ENCODE results near the gene ETFDH.

ETFDH gene

DNA sequence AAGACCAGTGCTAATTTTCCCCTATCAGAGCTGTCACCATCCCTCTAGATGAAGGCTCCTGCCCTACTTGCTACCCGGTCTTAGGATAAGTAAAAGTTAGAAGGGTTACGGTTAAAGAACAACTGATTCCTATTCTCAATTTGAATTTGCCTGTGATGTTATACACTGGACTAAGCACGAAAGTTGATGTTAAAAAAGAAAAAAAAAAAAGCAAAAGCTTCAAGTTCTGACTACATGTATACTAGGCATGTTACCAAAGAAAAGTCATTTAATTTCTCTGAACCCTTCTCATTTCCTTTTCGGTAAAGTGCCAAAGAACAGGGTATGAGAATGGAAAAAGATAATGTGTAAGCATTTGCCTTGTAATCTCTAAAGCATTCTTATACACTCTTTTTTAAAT is 52.5 kb downstream of the ETFDH start:
- in situ Hi-C loops (cut with MboI; ENCODE audit: low pct_unique_long_range_greater_than_20kb, low sequenced_read_pairs, unreplicated experiment) = loop anchor here (25.0 kb wide), 2 partner anchors 463 to 713 kb away; no protein-coding TSS in a partner anchor
- DNase-seq (ENCODE audit: low spot score) = no peak
- TF ChIP-seq, protein P1, sequence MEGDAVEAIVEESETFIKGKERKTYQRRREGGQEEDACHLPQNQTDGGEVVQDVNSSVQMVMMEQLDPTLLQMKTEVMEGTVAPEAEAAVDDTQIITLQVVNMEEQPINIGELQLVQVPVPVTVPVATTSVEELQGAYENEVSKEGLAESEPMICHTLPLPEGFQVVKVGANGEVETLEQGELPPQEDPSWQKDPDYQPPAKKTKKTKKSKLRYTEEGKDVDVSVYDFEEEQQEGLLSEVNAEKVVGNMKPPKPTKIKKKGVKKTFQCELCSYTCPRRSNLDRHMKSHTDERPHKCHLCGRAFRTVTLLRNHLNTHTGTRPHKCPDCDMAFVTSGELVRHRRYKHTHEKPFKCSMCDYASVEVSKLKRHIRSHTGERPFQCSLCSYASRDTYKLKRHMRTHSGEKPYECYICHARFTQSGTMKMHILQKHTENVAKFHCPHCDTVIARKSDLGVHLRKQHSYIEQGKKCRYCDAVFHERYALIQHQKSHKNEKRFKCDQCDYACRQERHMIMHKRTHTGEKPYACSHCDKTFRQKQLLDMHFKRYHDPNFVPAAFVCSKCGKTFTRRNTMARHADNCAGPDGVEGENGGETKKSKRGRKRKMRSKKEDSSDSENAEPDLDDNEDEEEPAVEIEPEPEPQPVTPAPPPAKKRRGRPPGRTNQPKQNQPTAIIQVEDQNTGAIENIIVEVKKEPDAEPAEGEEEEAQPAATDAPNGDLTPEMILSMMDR (IDR thresholded peaks at IDR 0.05; ENCODE audit: extremely low read depth, insufficient read depth, missing control alignments) = no peak

DNA sequence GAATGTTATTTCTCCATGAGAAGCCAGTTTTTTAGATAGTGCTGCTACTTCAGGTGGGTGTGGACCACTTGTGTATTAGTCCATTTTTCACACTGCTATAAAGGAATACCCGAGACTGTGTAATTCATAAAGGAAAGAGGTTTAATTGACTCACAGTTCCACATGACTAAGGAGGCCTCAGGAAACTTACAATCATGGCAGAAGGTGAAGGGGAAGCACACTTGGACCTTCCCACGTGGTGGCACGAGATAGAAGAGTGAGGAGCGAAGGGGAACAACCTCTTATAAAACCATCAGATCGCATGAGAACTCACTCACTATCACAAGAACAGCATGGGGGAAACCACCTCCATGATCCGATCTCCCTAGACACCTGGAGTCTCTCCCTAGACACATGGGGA is 54.5 kb downstream of the ETFDH start:
- TF ChIP-seq, protein P1 (IDR thresholded peaks at IDR 0.05; ENCODE audit: extremely low read depth, insufficient read depth, missing control alignments) = no peak
- no peak for DNase-seq (ENCODE audit: low spot score)
- in situ Hi-C loops (cut with MboI; ENCODE audit: low pct_unique_long_range_greater_than_20kb, low sequenced_read_pairs, unreplicated experiment) = loop anchor here (25.0 kb wide), 2 partner anchors 461 to 711 kb away; no protein-coding TSS in a partner anchor

DNA sequence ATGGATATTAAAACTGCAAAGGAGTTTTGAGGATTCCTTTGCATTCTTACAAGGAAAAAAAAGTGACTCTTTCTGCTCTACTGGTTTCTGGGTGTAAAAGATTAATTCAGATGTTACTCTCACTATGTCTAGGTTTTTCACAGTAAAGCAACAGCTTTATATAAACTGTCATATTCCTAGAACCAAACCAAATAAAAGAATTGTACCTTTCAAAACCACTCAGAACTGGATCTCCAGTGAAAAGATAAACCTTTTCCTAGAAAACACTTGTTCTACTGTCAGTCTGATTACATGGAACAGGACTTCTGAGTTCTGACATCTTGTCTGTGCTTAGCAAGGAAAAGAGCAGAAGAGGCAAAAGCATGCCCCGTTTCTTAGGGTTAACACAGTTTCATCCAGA is 56.1 kb downstream of the ETFDH start:
- in situ Hi-C loops (cut with MboI; ENCODE audit: low pct_unique_long_range_greater_than_20kb, low sequenced_read_pairs, unreplicated experiment) = loop anchor here (25.0 kb wide), 2 partner anchors 459 to 709 kb away; no protein-coding TSS in a partner anchor
- TF ChIP-seq, protein P1 (IDR thresholded peaks at IDR 0.05; ENCODE audit: extremely low read depth, insufficient read depth, missing control alignments) = no peak
- DNase-seq (ENCODE audit: low spot score) = no peak

GRCh38 chr4:158729716-158730559 is 57.8 kb downstream of the ETFDH start:
- in situ Hi-C loops (cut with MboI; ENCODE audit: low pct_unique_long_range_greater_than_20kb, low sequenced_read_pairs, unreplicated experiment) = loop anchor here (10.0 to 25.0 kb wide), 3 partner anchors 115 to 707 kb away; no protein-coding TSS in a partner anchor
- TF ChIP-seq, protein P1 (IDR thresholded peaks at IDR 0.05; ENCODE audit: extremely low read depth, insufficient read depth, missing control alignments) = peak; percentile 68
- peak; percentile 63 for DNase-seq (ENCODE audit: low spot score)

GRCh38 chr4:158738866-158739265 is 66.8 kb downstream of the ETFDH start:
- TF ChIP-seq, protein P1 (IDR thresholded peaks at IDR 0.05; ENCODE audit: extremely low read depth, insufficient read depth, missing control alignments) = no peak
- no peak for DNase-seq (ENCODE audit: low spot score)
- in situ Hi-C loops (cut with MboI; ENCODE audit: low pct_unique_long_range_greater_than_20kb, low sequenced_read_pairs, unreplicated experiment) = loop anchor here (10.0 to 25.0 kb wide), 3 partner anchors 106 to 698 kb away; no protein-coding TSS in a partner anchor

- in situ Hi-C loops (cut with MboI; ENCODE audit: low pct_unique_long_range_greater_than_20kb, low sequenced_read_pairs, unreplicated experiment) = loop anchor here (10.0 to 25.0 kb wide), 3 partner anchors 105 to 698 kb away; no protein-coding TSS in a partner anchor
- TF ChIP-seq, protein P1 (IDR thresholded peaks at IDR 0.05; ENCODE audit: extremely low read depth, insufficient read depth, missing control alignments) = no peak
- no peak for DNase-seq (ENCODE audit: low spot score)
These were observed 67.5 kb downstream of the ETFDH start for GRCh38 chr4:158739600-158739999.

Measured in GM13977 (cell line).